ENCODE measurements around the gene SEZ6L.

GRCh38 chr22:26393929-26394328, 224.7 kb downstream of the SEZ6L start:
- peak in 1 of 5 experiments; percentile 14 for TF ChIP-seq CTCF (IDR thresholded peaks at IDR 0.05 in 4 of 5, conservative IDR thresholded peaks at IDR 0.05 in 1 of 5)
- TF ChIP-seq POLR2A (IDR thresholded peaks at IDR 0.05) = no peak
